ENCODE data around the gene SLCO4A1.

SLCO4A1 gene

DNA sequence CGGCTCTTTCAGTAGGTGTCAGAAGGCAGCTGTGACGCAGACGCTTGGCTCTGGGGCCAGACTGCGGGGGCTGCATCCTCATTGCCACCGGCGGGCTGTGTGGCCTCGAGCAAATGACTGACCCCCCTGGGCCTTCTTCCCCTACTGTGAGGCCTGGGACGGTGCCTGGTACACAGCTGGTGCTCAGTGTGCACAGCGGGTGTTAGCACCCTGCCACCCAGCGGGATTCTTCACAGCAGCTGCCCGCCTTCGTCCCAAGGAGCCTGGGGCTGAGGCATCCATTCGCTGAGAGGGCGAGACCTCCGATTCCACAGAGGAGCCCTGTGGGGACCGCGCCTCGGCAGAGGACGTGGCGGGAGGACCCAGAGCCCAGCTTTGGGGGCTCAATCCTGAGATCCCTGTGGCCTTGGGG lies 10.6 kb downstream of the SLCO4A1 start:
- no peak for DNase-seq

DNA sequence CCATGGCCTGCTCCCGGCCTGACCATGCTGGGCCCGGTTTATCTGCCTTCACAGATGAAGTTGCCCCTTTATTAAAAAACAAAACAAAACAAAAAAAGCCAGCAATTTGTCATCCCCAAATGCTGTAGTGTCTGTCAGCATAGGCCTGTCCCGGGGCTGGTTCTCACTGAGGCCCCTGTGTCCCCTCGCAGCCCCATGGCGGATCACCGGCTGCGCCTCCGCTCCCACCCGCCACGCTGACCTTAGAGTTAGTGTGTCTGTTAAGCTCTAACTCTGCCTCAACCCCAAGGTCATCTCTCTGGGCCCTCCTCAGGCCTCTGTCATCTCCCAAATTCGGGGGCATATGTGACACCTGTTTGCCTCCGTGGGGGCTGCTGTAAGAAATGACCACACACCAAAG lies 11.1 kb downstream of the SLCO4A1 start:
- DNase-seq, result no peak

DNA sequence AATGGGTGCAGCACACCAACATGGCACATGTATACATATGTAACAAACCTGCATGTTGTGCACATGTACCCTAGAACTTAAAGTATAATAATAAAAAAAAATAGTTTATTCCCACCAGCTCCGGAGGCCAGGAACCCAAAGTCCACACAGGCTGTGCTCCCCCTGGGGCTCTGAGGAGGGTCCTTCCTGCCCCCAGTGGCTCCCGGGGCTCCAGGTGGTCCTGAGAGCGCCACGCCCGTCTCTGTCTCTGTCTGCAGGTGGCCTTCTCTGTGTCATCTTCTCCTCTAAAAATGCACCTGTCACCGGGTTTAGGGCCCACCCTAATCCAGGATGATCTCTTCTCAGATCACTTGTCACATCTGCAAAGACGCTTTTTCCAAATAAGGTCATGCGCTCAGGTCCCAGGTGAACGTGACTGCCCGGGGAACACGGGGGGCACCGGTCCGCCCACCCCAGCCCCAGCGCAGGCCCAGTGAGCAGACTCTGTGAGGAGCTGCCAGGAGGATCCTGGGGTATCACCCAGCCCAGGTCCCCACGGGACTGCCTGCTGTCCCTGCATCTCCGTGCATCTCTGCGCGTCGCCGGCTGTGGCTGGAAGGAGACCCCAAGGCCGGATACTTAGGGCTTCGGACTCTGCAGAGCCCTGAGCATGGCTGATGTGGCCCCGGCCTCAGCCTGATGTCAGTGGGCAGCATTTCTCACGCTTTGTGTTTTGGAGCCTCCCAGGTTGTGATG lies 11.8 kb downstream of the SLCO4A1 start:
- DNase-seq, result peak; percentile 12

DNA sequence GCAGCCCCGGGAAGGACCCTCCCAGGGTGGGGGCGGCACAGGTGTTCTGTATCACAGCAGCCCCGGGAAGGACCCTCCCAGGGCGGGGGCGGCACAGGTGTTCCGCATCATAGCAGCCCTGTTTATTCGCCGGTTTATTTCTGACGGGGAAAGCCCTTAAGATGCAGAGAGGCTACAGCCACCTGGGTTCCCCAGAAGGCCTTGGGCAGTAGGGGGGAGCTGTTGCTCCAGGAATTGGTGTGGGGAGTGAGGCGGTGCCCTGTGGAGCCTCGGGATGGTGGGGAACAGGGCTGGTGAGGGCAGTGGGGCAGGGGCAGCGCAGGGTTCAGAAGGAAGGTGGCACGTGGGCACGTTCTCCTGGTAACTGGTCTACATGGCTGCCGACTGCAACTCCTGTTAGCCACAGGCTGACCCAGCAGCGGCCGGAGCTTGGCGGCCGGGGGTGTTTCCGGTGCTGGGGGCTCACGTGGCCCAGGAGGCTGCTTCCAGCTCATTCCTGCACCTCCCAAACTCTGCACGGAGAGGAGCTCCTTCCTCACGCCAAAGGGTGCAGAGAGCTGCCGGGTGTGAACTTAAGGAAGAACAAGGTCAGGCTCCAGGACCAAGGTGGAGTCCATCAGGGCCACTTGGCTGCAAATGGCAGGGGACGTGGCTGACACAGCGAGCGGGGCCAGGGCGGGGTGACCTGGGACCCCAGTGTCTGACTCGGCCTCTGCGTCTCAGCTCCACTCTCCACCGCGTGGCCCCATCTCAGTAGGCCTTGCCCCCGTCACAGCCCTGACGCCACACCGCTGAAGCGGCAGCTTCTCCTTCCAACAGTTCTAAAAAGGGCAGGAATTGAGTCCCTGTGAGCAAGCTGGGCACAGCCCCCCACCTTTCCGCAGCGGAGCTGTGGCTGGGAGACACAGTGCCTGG lies 13.2 kb downstream of the SLCO4A1 start:
- DNase-seq, result no peak

GRCh38 chr20:62656197-62656918 lies 14.1 kb downstream of the SLCO4A1 start:
- no peak for DNase-seq

DNA sequence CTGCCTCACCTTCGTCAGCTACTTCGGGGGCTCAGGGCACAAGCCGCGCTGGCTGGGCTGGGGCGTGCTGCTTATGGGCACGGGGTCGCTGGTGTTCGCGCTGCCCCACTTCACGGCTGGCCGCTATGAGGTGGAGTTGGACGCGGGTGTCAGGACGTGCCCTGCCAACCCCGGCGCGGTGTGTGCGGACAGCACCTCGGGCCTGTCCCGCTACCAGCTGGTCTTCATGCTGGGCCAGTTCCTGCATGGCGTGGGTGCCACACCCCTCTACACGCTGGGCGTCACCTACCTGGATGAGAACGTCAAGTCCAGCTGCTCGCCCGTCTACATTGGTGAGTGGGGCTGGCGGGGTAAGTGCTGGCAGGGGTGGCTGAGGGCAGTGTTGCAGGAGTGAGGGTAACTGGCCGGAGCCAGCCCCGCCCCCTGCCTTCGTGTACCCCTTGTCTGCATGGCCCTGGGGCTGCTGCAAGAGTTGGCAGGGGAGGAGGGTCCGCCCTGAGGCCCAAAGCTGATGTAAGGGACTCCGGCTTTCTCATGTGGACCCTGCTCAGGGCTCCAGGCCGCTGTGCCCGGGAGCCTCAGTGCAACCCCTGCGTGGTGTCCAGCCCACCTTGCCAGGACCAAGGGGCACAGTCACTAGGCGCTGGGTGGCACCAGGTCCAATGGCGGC lies 14.8 kb downstream of the SLCO4A1 start:
- DNase-seq, result no peak

- no peak for DNase-seq
Observed at GRCh38 chr20:62657589-62657942, 15.3 kb downstream of the SLCO4A1 start.

GRCh38 chr20:62657956-62658355 lies 15.7 kb downstream of the SLCO4A1 start:
- no peak for DNase-seq

GRCh38 chr20:62658593-62659178 lies 16.4 kb downstream of the SLCO4A1 start:
- no peak for DNase-seq

DNA sequence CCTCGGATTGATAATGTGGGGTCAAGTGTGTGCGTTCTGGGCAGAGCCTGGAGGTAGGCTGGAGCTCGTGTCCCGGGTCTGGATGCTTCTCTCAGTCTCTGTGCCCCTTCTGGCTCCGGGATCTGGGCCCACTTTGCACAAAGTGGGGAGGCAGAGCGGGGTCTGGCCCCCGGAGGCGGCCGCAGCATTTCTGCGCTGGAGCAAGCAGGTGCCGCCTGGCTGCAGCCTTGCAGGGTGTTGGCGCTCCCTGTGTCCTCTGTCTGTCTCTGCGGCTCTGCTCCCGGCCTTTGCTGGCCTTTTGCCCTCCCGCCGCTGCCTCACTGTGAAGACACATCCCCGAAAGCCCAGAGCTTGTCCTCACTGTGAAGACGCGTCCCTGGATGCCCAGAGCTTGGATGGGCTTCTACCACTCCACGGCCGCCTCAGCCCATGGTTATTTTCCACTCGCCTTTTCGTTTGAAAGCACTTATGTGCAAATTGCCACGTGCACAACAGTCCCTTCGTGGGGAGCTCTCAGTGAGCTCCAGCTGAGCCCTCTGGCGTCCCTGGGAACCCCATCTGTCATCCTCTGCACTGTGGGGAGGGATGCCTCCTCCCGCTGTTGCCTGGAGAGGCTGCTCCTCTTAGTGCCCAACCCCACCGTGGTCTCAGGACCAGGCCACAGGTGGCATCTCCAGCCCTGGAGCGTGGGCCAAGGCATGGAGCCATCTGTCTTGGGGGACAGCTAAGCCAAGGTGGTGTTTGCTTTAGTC lies 17.4 kb downstream of the SLCO4A1 start:
- DNase-seq, result no peak

DNA sequence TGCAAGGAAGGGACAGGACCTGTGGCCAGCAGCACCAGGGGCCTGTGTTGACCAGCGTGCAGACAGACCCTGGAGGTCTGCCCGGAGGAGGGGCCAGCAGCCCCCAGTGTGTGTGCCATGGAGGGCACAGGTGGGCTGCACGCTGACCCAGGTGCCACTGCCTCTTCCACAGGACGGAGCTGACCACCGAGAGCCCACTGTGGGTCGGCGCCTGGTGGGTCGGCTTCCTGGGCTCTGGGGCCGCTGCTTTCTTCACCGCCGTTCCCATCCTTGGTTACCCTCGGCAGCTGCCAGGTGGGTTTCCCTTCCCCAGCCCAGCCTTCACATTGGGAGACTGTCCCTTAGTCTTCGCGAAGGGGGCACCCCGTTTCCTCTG lies 17.9 kb downstream of the SLCO4A1 start:
- no peak for DNase-seq

- DNase-seq, result no peak
Observed at GRCh38 chr20:62660768-62661167, 18.5 kb downstream of the SLCO4A1 start.

DNA sequence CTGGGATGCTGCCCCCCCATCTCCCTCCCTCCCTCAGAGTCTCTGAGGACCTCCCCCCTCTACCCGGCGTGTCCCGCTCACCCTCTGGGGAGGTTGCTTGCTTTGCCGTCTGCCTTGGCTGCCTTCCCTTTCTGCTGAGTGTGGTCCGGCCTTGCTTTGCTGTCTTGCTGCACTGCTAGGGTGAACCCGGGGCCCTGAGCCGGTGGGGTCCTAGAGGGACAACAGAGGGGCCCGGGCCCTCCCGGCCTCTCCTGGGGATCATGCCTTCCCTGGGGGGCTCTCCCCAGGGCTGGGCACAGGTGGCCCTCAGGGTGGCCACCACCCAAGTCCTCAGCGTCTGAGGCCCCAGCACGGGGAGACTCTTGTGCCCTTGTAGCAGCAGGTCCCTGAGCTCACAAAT lies 19.3 kb downstream of the SLCO4A1 start:
- no peak for DNase-seq

GRCh38 chr20:62662422-62662821 lies 20.1 kb downstream of the SLCO4A1 start:
- DNase-seq, result no peak

- DNase-seq, result no peak
Observed at GRCh38 chr20:62663145-62664018, 21.1 kb downstream of the SLCO4A1 start.

GRCh38 chr20:62664019-62664971 lies 22.0 kb downstream of the SLCO4A1 start:
- no peak for DNase-seq

DNA sequence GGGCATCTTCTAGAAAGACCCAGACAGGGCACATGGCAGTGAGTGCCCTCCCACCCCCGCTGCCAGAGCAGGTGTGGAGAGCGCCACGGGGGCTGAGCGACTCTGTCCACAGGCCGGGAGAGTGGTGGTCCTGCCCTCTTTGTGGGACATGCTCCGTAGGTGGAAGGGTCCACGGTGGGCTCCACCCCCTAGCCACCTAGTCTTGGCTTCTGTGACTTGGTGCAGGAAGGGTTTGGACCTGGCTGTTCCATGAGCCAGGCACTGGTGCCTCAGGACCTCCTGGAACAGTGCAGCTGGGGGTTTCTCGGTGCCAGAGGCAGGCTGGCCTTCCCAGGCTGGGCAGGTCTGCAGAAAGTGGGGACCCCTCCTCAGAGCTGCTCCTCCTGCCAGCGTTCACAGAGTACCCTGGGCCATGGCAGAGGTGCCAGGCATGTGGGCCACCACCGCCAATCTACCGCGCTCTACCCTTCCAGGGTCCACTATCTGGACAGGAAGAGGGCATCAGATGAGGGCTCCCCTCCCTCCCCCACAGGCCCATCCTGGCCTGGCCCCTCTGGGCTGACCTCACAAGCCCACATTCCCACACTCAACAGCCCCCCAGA lies 23.0 kb downstream of the SLCO4A1 start:
- no peak for DNase-seq

DNA sequence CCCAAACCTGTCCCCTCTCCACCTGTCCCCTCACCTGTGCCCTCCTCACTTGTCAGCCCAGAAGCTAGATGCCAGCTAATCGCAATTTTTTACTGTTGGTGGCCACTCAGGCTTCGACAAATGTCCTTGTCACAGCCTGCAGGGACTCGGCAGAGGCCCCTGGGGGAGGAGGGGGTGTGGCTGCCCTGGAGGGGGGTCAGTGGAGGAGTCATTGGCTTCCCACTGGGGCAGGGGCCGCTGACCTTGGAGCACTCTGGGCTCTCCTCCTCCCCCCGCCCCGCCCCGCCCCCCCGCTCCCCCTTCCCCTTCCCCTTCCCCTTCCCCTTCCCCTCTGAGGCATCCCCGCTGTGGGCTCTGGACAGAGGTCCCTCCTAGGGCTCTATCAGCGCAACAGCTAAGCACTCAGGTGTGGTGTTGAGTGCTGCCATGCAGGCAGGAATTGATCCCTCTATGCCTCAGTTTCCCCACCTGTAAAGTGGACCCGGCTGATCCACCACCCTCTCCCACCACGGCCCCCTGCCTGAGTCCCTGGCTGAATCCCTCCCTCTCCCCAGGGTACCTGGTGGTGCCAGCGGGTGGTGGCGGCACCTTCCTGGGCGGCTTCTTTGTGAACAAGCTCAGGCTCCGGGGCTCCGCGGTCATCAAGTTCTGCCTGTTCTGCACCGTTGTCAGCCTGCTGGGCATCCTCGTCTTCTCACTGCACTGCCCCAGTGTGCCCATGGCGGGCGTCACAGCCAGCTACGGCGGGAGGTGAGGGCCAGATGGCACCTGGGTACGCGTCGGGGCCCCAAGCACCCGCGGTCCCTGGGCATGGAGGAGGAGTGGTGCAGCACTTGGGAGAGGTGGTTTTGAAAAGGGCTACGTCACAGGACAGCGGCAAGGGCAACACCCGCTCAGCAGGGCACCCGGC lies 23.8 kb downstream of the SLCO4A1 start:
- DNase-seq, result no peak

All from NCI-H82 (cell line).